Daoy (cell line): ENCODE measurements around the gene SPTBN4. TPM values are rescaled to one million over a fixed set of nuclear protein-coding genes. Genes with fewer than 3 reads are reported as not detected.
A peak's percentile ranks its signal among the peaks of the same experiment; 100 is the strongest.
"Not testable (repeated sequence)": the region's sequence is repeated elsewhere in the genome, so short reads cannot be mapped to it uniquely, and the experiment has no call there.

Source experiments
- DNase-seq: peaks from one replicate; pipeline ENCODE4 v3.0.0-alpha.2; 2015; ENCODE audit warnings: low read depth
- total RNA-seq: library from RNA; depleted of rRNA; stranded (reverse); fragments of >200 nt; shearing (Covaris generic); gene quantifications from 2 replicates; pipeline ENCODE4 v1.2.3, GENCODE V29; 2014

The SPTBN4 gene
- total RNA-seq, 1 experiment from 2014 or later: 1.5 TPM

DNA sequence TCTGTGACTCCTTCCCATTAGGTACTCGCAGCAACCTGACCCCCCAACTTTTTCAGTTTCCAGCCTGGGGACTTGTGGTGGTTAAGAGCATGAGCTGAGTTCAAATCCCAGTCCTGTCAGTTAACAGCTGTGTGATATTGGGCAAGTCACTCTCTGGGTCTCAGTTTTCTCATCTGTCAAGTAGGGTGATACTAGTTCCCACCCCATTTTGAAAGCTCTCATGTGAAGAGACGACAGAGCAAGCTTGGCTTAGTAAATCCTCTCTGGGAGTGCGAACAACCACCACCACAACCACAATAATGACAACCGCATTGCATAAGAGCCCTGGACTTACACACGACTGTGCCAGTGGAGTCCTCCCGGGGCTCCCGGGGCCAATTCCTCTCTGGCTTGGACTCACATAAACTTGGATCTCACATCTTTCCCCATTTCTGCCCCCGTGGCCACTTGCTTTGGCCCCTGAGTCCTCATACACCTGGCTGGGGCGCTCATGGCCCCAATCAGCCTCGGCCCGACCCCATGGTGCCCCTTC lies 1.7 kb upstream of the SPTBN4 start:
- DNase-seq: peak; percentile 73

DNA sequence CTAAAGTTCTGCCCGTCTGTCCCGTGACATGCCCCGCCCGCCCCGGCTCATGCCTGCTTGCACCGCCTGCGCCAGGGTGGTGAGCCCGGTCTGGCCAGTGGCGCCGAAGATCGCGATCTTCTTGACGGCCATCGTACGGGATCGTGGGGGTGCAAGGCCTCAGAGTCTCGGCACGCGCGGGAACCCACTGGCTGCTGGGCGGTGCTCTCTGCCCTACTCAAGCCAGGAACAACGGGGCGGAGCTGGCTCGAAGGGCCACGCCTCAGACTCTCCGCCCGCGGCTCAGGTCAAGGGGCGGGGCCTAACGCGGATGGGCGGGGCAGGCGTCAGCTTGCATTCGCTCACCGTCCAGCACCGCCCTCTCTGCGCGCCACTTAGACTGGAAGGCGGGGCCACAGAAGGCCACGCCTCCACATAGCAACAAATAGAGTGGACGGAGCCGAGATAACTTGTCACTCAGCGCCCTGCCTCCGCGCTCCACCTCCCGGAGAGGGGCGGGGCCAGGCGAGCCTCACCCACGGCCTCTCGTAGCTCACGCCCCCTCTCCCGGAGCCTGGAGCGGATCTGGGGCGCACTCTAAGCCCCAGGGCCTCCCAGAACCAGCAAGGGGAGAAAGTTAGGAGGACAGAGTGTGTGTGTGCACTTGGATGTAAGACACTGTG lies 1.1 kb upstream of the SPTBN4 start, which contains the start of gene BLVRB:
Gene BLVRB, minus strand, starts transcription at position 189 of the 662 bp plus-strand sequence. Its CDS starts 57 bp downstream, at position 132.
- DNase-seq: peak; percentile 100

DNA sequence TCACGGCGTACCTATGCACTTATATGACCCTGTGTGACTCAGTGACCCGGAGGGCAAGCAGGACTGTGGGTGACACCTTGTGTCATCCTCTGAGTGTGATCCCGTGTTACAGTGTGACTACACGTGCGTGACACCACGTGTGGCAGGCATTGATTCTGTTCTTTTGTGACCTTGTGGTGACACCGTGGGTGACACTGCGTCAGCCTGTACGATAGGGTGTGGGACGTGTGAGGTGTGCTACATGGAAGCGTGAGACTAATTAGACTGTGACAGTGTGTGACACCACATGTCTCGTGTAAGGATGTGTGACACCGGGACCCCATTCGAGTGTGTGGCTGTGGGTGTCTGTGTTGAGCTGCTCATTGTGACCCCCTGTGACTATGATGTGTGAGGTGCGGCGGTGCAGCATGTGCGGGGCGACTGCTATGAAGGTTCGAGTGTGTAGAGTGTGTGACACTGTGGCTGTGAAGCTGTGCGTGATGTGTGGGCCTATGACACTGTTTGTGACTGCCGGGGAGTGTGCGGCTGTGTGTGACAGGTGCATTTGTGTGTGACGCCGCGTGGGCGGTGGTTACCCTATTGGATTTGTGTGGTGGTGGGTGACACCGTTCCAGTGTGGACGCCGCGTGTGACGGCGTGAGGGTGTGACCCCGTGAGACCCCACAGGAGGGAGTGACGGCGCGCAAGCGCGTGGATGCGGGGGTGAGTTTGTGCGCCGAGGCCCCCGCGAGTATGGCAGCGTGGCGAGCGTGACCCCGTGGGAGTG lies 399 bp upstream of the SPTBN4 start:
- no peak for DNase-seq

DNA sequence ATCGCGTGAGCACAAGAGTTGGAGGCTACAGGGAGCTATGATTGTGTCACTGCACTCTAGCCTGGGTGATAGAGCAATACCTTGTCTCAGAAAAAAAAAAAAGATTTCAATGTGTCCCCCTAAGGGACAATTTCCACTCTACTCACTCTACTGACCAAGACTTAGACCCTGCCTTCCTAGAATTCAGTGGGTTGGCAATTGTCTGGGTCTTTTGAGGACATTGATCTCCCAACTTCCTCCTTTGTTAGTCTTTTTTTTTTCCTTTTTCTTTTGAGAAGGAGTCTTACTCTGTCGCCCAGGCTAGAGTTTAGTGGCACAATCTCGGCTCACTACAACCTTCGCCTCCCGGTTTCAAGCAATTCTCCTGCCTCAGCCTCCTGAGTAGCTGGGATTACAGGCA lies 2.2 kb downstream of the SPTBN4 start:
- DNase-seq: no peak

DNA sequence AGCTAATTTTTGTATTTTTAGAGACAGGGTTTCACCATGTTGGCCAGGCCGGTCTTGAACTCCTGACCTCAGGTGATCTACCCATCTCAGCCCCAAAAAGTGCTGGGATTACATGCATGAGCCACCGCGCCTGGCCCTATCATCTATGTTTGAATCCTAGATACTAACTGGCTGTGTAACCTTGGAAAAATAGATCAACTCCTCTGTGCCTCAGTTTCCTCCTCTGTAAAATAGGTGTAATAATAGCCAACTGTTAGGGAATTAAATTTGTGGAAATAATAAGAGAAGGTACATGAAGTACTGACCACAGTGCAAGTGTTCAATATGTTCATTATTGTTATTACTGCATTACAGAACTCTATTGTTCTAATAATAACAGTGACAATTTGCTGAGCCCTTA lies 4.3 kb downstream of the SPTBN4 start:
- no peak for DNase-seq

DNA sequence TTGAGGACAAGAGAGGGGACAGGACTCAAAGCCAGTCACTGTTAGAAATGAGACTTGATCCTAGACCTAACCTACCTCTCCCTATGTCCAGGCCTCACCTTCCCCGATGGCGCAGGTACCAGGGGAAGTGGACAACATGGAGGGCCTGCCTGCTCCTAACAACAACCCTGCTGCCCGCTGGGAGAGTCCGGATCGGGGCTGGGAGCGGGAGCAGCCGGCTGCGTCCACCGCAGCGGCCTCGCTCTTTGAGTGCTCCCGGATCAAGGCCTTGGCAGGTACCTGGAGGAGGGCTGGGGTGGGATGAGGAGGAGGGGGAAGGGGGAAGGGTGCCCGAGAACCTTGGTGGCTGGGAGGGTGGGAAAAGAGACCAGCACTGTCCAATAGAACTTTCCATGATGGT lies 5.7 kb downstream of the SPTBN4 start:
- no peak for DNase-seq

DNA sequence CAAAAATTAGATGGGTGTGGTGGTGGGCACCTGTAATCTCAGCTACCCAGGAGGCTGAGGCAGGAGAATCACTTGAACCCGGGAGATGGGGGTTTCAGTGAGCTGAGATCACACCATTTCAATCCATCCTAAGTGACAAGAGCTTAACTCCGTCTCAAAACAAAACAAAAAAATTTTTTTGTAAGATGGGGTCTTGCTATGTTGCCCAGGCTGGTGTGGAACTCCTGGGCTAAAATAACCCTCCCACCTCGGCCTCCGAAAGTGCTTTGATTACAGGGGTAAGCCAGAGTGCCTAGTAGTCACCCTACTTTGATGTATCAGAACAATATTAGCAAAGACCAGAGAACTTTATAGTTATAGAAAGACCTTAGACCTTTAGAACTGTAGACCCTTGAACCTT lies 7.9 kb downstream of the SPTBN4 start:
- no peak for DNase-seq

DNA sequence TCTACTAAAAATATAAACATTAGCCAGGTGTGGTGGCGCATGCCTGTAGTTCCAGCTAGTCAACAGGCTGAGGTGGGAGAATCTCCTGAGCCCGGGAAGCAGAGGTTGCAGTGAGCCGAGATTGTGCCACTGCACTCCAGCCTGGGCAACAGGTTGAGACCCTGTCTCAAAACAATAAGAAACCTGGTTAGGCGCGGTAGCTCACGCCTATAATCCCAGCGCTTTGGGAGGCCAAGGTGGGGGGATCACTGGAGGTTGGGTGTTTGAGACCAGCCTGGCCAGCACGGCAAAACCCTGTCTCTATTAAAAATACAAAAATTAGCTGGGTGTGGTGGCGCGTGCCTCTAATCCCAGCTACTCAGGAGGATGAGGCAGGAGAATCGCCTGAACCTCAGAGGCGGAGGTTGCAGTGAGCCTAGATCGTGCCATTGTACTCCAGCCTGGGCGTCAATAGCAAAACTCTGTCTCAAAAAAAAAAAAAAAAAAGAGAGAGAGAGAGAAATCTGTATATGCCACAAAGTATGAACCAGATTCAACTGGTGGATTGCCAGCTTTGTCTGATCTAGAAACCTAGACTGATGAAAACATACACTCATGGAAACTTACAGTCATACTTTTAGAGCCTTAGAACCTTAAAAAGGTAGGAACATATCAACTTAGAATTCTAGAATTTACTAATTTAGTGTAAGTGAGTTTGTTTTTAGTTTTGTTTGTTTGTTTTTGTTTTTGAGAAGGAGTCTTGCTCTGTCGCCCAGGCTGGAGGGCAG lies 9.3 kb downstream of the SPTBN4 start:
- not testable (repeated sequence) for DNase-seq

DNA sequence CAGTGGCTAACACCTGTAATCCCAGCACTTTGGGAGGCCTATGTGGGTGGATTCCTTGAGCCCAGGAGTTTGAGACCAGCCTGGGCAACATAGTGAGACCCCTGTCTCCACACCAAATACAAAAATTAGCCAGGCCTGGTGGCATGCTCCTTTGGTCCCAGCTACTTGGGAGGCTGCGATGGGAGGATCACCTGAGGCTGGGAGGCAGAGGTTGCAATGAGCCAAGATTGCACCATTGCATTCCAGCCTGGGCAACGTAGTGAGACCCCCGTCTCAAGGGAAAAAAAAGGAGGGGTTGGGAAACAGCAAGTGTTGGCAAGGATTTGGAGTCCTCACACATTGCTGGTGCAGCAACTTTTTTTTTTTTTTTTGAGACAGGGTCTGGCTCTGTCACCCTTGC lies 19.2 kb downstream of the SPTBN4 start:
- DNase-seq: no peak

DNA sequence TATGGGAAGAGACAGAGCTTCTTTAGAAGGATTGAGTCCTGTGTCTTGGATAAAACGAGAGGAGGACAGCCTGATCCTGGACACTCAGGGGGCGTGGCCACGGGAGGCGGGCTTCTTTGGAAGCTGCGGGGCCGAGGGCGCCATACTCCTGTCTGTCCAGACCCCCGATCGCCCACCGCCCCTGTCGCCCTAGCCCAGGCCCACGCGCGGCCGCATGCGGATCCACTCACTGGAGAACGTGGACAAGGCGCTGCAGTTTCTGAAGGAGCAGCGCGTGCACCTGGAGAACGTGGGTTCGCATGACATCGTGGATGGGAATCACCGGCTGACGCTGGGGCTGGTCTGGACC lies 23.1 kb downstream of the SPTBN4 start:
- DNase-seq: no peak

DNA sequence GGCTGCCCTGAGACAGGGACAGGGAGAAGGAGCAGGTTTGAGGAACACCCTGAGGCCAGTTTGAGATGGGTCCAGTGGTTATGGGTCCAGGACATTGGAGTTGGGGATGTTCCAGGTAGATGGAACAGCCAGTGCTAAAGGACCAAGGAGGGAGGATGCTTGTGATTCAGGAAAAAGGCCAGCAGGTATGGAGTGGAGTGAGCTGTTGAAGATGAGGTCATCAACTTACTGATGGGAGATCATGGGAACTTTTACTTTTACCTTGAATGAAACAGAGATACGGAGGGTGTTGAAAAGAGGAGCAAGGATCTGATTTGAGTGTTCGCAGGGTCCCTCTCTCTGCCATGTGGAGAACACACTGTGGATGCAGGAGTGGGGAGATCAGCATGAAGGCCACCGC lies 25.5 kb downstream of the SPTBN4 start:
- DNase-seq: no peak

DNA sequence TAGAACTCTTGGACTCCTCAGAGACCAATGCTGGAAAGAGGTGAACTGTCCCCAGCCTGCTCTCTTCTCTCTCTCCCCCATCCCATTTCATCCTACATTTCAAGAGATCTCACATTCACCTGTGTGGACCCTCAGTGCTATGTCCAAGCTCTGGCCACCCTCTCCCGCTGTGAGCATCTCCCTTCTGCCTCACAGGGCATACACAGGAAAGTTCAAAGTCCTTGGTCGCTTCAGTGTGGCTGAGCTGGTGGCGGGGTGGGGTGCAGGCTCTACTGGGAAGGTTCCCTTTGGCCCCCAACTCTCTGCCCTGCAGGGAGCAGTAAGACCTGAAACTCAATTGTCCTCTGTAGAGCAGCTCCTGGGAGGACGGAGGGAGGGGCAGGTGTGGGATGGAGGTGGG lies 27.0 kb downstream of the SPTBN4 start:
- DNase-seq: no peak

DNA sequence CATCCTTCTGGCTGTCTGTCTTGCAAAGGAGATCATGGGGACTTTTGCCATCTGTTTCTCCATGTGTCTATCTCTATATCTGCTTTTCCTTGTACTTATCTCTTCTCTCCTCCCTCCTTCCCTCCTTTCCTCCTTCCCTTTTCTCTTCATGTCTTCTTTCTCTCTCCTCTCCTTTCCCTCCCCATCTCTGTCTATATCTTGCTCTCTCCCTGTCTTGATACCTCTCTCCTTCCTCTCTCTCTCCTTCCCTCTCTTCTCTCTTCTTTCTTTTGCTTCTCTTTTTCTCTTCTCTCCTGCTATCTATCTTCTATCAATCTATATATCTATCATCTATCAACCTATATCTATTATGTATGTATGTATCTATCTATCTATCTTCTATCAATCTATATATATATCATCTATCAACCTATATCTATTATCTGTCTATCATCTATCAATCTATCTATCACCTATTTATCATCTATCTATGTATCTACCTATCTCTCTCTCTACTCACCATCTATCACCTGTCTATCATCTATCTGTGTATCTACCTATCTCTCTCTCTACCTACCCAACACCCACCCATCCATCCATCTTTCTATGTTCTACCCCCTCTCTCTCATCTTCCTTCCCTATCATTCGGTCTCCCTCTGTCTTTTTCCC lies 27.5 kb downstream of the SPTBN4 start:
- no peak for DNase-seq

DNA sequence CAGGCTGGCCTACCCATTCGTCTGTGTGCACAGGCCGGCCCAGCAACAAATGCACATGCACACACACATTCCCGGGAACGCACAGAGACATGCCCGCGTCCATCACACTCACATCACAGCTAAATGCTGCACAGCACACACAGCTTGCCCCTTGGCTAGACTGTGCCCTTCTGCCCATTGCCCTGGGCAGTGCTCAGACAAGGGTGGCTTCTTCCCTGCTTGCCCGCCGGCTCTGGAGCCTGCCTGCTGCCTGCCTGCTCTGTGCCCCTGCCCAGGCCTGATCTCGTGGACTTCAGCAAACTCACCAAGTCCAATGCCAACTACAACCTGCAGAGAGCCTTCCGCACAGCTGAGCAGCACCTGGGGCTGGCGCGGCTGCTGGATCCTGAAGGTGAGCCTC lies 30.4 kb downstream of the SPTBN4 start:
- DNase-seq: no peak

DNA sequence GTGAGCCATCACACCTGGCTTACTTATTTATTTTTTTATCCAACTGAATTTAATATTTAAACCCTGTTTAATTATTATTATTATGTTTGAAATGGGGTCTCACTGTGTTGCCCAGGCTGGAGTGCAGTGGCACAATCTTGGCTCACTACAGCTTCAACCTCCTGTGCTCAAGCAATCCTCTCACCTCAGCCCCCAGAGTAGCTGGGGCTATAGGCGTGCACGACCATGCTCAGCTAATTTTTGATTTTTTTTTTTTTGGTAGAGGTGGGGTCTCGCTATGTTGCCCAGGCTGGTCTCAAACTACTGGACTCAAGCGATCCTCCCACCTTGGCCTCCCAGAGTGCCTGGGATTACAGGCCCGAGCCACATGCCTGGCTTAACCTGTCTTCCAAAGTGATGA lies 32.5 kb downstream of the SPTBN4 start:
- no peak for DNase-seq

DNA sequence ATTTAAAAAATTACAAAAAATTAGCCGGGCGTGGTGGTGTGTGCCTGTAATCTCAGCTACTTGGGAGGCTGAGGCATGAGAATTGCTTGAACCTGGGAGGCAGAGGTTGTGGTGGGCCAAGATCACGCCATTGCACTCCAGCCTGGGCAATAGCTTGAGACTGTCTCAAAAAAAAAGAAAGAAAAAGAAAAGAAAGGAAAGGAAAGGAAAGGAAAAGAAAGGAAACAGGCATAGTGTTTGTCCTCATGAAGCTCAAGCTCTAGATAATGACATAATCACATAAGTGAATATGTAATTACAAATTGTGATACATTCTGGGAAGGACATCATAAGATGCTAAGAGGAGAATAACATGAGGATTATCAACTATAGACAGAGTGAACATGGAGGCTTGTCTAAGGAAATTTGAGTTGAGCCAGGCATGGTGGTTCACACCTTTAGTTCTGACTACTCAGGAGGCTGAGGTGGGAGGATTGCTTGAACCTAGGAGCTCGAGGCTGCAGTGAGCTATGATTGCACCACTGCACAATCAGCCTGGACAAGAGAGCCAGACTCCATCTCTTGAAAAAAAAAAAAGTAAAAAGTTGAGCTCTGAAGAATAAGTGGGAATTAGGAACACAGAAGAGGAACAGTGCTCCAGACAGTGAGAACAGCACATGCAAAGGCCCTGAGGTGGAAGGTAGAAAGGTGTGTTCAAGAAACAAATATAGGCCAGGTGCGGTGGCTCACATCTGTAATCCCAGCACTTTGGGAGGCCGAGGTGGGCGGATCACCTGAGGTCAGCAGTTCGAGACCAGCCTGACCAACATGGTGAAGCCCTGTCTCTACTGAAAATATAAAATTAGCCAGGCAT lies 34.1 kb downstream of the SPTBN4 start:
- DNase-seq: not testable (repeated sequence)

DNA sequence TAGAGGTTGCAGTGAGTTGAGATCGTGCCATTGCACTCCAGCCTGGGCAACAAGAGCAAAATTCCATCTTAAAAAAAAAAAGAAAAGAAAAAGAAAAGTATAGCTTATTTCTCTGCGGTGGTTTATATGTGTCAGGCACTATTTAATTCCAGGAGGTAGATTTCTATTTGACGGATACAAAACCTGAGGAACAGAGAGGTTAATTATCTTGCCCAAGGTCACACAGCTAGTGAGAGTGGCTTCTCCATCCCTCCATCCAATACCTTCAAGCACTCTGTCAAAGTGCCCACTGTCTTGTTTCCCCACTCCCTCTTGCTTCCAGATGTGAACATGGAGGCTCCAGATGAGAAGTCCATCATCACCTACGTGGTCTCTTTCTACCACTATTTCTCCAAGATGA lies 34.8 kb downstream of the SPTBN4 start:
- DNase-seq: no peak

DNA sequence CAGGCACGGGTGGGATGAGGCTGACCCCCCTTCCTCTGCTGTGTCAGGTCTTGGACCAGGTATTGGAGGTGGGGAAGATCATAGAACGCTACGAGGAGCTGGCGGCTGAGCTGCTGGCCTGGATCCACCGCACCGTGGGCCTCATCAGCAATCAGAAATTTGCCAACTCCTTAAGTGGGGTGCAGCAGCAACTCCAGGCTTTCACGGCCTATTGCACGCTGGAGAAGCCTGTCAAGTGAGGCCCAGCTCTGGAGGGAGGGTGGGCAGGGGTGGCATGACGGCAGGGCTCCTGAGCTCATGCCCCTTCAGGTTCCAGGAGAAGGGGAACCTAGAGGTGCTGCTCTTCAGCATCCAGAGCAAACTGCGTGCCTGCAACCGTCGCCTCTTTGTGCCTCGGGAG lies 35.3 kb downstream of the SPTBN4 start:
- no peak for DNase-seq

DNA sequence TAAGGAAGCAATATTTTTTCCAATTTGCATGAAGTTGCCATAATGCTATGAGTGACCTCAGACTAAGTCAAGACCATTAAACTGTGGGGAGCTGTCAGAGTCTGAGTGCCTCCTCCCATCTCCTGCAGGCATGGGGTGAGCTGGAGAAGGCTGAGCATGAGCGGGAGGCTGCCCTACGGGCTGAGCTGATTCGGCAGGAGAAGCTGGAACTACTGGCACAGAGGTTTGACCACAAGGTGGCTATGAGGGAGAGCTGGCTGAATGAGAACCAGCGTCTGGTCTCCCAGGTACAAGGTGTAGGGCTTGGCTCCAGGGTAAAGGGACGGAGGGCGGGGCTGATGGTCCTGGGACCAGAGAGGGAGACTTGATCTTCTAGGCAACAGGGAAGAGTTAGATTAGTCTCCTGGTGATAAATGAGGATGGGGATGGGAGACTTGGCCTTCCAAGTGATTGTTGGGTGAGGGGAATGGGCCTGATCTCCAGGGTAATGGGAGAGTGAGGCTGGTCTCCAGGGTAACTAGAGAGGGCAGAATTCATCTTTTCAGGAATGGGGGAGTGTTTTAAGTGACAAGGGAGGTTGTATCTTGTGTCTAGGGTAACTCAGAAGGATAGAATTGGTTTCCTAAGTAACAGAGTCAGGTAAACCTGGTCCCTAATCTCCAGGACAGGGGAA lies 36.0 kb downstream of the SPTBN4 start:
- DNase-seq: no peak

DNA sequence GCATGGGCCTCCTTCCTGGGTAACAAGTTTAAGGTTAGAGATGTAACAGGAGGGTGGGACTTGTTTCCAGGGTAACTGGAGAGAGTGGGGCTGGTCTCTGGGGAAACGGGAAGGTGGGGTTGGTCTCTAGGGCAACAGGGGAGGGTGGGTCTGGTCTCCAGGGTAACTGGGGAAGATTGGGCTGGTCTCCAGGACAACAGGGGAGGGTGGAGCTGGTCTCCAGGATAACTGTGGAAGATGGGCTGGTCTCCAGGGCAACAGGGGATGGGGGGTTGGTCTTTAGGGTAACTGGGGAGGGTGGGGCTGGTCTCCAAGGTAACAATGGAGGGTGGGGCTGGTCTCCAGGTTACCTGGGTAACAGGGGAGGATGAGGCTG lies 36.5 kb downstream of the SPTBN4 start:
- no peak for DNase-seq

DNA sequence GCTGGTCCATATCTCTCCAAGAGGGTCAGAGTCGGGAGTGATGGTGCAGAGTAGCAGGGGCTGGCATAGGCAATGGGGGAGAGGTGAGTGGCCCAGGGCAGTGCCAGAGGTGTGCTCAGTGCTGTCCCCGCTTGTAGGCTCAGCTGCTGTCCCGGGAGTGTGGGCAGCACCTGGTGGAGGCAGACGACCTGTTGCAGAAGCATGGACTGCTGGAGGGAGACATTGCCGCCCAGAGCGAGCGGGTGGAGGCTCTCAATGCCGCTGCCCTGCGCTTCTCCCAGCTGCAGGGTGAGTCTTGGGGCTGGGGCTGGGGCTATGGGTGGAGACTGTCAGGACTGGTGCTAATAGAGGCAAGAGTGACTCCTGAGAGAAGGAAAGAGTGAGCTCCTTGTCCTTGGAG lies 39.3 kb downstream of the SPTBN4 start:
- DNase-seq: no peak
